H9 (cell line): Measurements from ENCODE around the gene RPA4. TPM values are rescaled to one million over a fixed set of nuclear protein-coding genes. Genes with fewer than 3 reads are reported as not detected.

Experiments used
- DNase-seq: peaks from one replicate; pipeline ENCODE4 v3.0.0-alpha.2; 2017
- H2AFZ ChIP-seq: one replicate; pipeline ENCODE4 v1.6.1; 2013; ENCODE audit warnings: mild to moderate bottlenecking, low read length, control low read depth, moderate library complexity
- H2AK5ac ChIP-seq: 2 replicates; pipeline ENCODE4 v1.6.1; 2013; ENCODE audit warnings: low read length, control low read depth, mixed read lengths; ENCODE audit not compliant: insufficient read length
- H2BK120ac ChIP-seq: one replicate; pipeline ENCODE4 v1.6.1; 2013; ENCODE audit warnings: low read depth, mild to moderate bottlenecking, low read length, control low read depth, inconsistent platforms; ENCODE audit not compliant: poor library complexity, severe bottlenecking
- H2BK12ac ChIP-seq: 2 replicates; pipeline ENCODE4 v1.6.1; 2013; ENCODE audit warnings: low read length, control low read depth, mixed read lengths, low read depth; ENCODE audit not compliant: insufficient read length
- H2BK15ac ChIP-seq: 2 replicates; pipeline ENCODE4 v1.6.1; 2013; ENCODE audit warnings: low read depth, low read length, control low read depth
- H2BK20ac ChIP-seq: one replicate; pipeline ENCODE4 v1.6.1; 2013; ENCODE audit warnings: low read depth, mild to moderate bottlenecking, low read length, control low read depth, inconsistent platforms; ENCODE audit not compliant: poor library complexity, severe bottlenecking
- H2BK5ac ChIP-seq: 2 replicates; pipeline ENCODE4 v1.6.1; 2013; ENCODE audit warnings: low read length, control low read depth, mixed read lengths; ENCODE audit not compliant: insufficient read length
- H3K14ac ChIP-seq: 2 replicates; pipeline ENCODE4 v1.6.1; 2013; ENCODE audit warnings: low read length, control low read depth; ENCODE audit not compliant: insufficient read depth
- H3K18ac ChIP-seq: 2 replicates; pipeline ENCODE4 v1.6.1; 2013; ENCODE audit warnings: low read depth, mild to moderate bottlenecking, mixed read lengths, low read length, control low read depth; ENCODE audit not compliant: insufficient read length
- H3K23ac ChIP-seq: 2 replicates; pipeline ENCODE4 v1.6.1; 2013; ENCODE audit warnings: low read length, control low read depth, mixed read lengths, low read depth; ENCODE audit not compliant: insufficient read length
- H3K23me2 ChIP-seq: 2 replicates; pipeline ENCODE4 v1.6.1; 2013; ENCODE audit warnings: low read depth, mild to moderate bottlenecking, mixed read lengths, low read length, control low read depth; ENCODE audit not compliant: insufficient read length, poor library complexity, severe bottlenecking
- H3K27ac ChIP-seq: 2 replicates; pipeline ENCODE4 v1.5.1; 2013; ENCODE audit warnings: low read length, control low read depth, mixed read lengths, low read depth; ENCODE audit not compliant: insufficient read length
- H3K27me3 ChIP-seq: 2 replicates; pipeline ENCODE4 v1.6.1; 2013; ENCODE audit warnings: low read length, control low read depth, inconsistent platforms; ENCODE audit not compliant: insufficient read depth
- H3K4ac ChIP-seq: 2 replicates; pipeline ENCODE4 v1.6.1; 2013; ENCODE audit warnings: low read depth, mild to moderate bottlenecking, control low read depth, inconsistent platforms, low read length, moderate library complexity
- H3K4me1 ChIP-seq: 2 replicates; pipeline ENCODE4 v1.6.1; 2013; ENCODE audit warnings: low read length, control low read depth, inconsistent platforms; ENCODE audit not compliant: insufficient read depth
- H3K4me2 ChIP-seq: 2 replicates; pipeline ENCODE4 v1.6.1; 2013; ENCODE audit warnings: low read length, control low read depth, mixed read lengths; ENCODE audit not compliant: insufficient read length, insufficient read depth
- H3K56ac ChIP-seq: 2 replicates; pipeline ENCODE4 v1.6.1; 2013; ENCODE audit warnings: low read depth, mild to moderate bottlenecking, mixed read lengths, low read length, control low read depth; ENCODE audit not compliant: insufficient read length
- H3K79me1 ChIP-seq: 2 replicates; pipeline ENCODE4 v1.6.1; 2013; ENCODE audit warnings: low read depth, mild to moderate bottlenecking, moderate library complexity, low read length, control low read depth, inconsistent platforms; ENCODE audit not compliant: insufficient read depth, poor library complexity, severe bottlenecking
- H3K79me2 ChIP-seq: 2 replicates; pipeline ENCODE4 v1.6.1; 2013; ENCODE audit warnings: low read length, control low read depth, inconsistent platforms; ENCODE audit not compliant: insufficient read depth
- H3K9ac ChIP-seq: 2 replicates; pipeline ENCODE4 v1.6.1; 2013; ENCODE audit warnings: low read length, control low read depth, mixed read lengths; ENCODE audit not compliant: insufficient read length; ENCODE audit errors: extremely low read depth
- H3K9me3 ChIP-seq: one replicate; pipeline ENCODE4 v1.6.1; 2013; ENCODE audit warnings: low read depth, low read length, inconsistent platforms; ENCODE audit not compliant: control insufficient read depth
- H3T11ph ChIP-seq: one replicate; pipeline ENCODE4 v1.6.1; 2013; ENCODE audit warnings: mild to moderate bottlenecking, low read length, control low read depth, inconsistent platforms
- H4K20me1 ChIP-seq: one replicate; pipeline ENCODE4 v1.6.1; 2013; ENCODE audit not compliant: control insufficient read depth, insufficient read length, insufficient read depth
- H4K5ac ChIP-seq: 2 replicates; pipeline ENCODE4 v1.6.1; 2013; ENCODE audit warnings: low read depth, mild to moderate bottlenecking, mixed read lengths, low read length, control low read depth; ENCODE audit not compliant: insufficient read length
- H4K8ac ChIP-seq: replicated peaks from 2 replicates; pipeline ENCODE4 v1.6.1; 2013; ENCODE audit warnings: low read length, control low read depth, mixed read lengths, low read depth; ENCODE audit not compliant: insufficient read length
- H4K91ac ChIP-seq: 2 replicates; pipeline ENCODE4 v1.6.1; 2013; ENCODE audit warnings: low read depth, mild to moderate bottlenecking, moderate library complexity, mixed read lengths, low read length, control low read depth; ENCODE audit not compliant: insufficient read length
- H3K27ac Mint-ChIP-seq, 3 experiments: 2 replicates in 2 of 3; 3 replicates in 1 of 3; pipeline ENCODE4 v1.8.0; 2020 to 2021; ENCODE audit warnings: mixed read lengths in 3 of 3, mild to moderate bottlenecking in 1 of 3, moderate library complexity in 1 of 3
- H3K27me3 Mint-ChIP-seq: 2 replicates; pipeline ENCODE4 v1.8.0; 2021; ENCODE audit warnings: low read depth, mild to moderate bottlenecking, moderate library complexity, mixed read lengths
- H3K36me3 Mint-ChIP-seq, 3 experiments: 2 replicates in 2 of 3; 3 replicates in 1 of 3; pipeline ENCODE4 v1.8.0; 2020 to 2021; ENCODE audit warnings: low read depth in 3 of 3, mixed read lengths in 3 of 3; ENCODE audit not compliant: insufficient read depth in 1 of 3
- H3K4me1 Mint-ChIP-seq, 2 experiments: 2 replicates each; pipeline ENCODE4 v1.8.0; 2020; ENCODE audit warnings: mixed read lengths in 2 of 2
- H3K4me3 Mint-ChIP-seq, 2 experiments: 2 replicates in 1 of 2; 3 replicates in 1 of 2; pipeline ENCODE4 v1.8.0; 2020 to 2021; ENCODE audit warnings: mild to moderate bottlenecking in 2 of 2, mixed read lengths in 2 of 2, moderate library complexity in 1 of 2
- H3K9me3 Mint-ChIP-seq, 2 experiments: 2 replicates in 1 of 2; 3 replicates in 1 of 2; pipeline ENCODE4 v1.8.0; 2020; ENCODE audit warnings: mild to moderate bottlenecking in 2 of 2, mixed read lengths in 2 of 2, moderate library complexity in 1 of 2
- WGBS: extraction: QIAGEN DNeasy Blood & Tissue Kit; methylation state at CpG from one replicate; pipeline ENCODE4 v1.1.7; 2013; ENCODE audit warnings: missing lambda C conversion rate, low lambda C conversion rate, mixed read lengths; ENCODE audit not compliant: insufficient read length; ENCODE audit errors: extremely low coverage; 5-methylcytosine and 5-hydroxymethylcytosine counted together
- total RNA-seq: library from RNA; stranded (reverse); gene quantifications from 2 replicates; pipeline ENCODE4 v1.2.1, GENCODE V29; 2021
- TF ChIP-seq, protein P1 (sequence below): fragments of 200-600 bp; sonication (generic); conservative IDR thresholded peaks from 3 replicates; pipeline ENCODE4 v1.8.0; 2021; ENCODE audit warnings: antibody characterized with exemption, mild to moderate bottlenecking

The RPA4 gene
- total RNA-seq, 1 experiment from 2014 or later, result 1.0 TPM

DNA sequence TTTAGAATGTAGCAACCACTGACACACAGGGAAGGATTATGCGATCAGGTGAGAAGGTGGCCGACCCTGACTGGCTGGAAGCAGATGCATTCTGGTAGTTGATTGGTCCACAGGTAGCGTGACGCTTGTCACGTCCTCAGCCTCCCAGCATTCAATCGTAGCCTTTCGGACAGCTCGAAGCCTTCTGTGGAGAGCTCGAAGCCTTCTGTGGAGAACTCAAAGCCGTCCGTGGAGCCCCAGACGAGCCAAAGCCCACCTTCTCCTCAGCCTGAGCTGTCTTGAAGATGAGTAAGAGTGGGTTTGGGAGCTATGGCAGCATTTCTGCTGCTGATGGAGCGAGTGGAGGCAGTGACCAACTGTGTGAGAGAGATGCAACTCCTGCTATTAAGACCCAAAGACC lies 319 bp downstream of the RPA4 start:
- Histone ChIP-seq H2AFZ (no peak overlapping the region), H3K56ac (no peak overlapping the region), H3K18ac (no peak overlapping the region), H2AK5ac (no peak overlapping the region), H3K79me1 (no peaks in the 10 kb centered on the region), H4K8ac (no peak overlapping the region), H2BK5ac (no peak overlapping the region), H3K9me3 (no peaks in the 10 kb centered on the region), H3K27me3 (no peaks in the 10 kb centered on the region), H2BK20ac (no peak overlapping the region), H4K91ac (no peak overlapping the region), H2BK120ac (no peak overlapping the region), H3K23ac (no peak overlapping the region), H3T11ph (no peak overlapping the region), H2BK12ac (no peak overlapping the region), H3K4me1 (no peaks in the 10 kb centered on the region), H2BK15ac (no peak overlapping the region), H3K23me2 (peaks cover 3% of the 10 kb centered on the region), H3K14ac (no peak overlapping the region), H3K27ac (no peak overlapping the region), H3K9ac (no peak overlapping the region), H4K5ac (no peak overlapping the region), H3K4ac (no peak overlapping the region), H3K4me2 (no peak overlapping the region), H4K20me1 (no peaks in the 10 kb centered on the region), H3K79me2 (no peaks in the 10 kb centered on the region)
- H3K27me3 Mint-ChIP-seq, result no peaks in the 10 kb centered on the region
- H3K4me1 Mint-ChIP-seq, result peaks cover 2 to 5% of the 10 kb centered on the region in 2 experiments; a peak in 2 of 4 replicates
- TF ChIP-seq, protein P1, sequence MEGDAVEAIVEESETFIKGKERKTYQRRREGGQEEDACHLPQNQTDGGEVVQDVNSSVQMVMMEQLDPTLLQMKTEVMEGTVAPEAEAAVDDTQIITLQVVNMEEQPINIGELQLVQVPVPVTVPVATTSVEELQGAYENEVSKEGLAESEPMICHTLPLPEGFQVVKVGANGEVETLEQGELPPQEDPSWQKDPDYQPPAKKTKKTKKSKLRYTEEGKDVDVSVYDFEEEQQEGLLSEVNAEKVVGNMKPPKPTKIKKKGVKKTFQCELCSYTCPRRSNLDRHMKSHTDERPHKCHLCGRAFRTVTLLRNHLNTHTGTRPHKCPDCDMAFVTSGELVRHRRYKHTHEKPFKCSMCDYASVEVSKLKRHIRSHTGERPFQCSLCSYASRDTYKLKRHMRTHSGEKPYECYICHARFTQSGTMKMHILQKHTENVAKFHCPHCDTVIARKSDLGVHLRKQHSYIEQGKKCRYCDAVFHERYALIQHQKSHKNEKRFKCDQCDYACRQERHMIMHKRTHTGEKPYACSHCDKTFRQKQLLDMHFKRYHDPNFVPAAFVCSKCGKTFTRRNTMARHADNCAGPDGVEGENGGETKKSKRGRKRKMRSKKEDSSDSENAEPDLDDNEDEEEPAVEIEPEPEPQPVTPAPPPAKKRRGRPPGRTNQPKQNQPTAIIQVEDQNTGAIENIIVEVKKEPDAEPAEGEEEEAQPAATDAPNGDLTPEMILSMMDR, result no peak
- peaks cover 0 to 15% (median 6%) of the 10 kb centered on the region in 3 experiments; a peak in 2 of 7 replicates for H3K36me3 Mint-ChIP-seq
- H3K27ac Mint-ChIP-seq, result 0 out of 7 replicates have a peak overlapping the region, but pooled peaks of 1 of the 3 experiments have one; percentile 2
- no peak overlapping the region for H3K4me3 Mint-ChIP-seq
- WGBS, result no CpG with 5 or more reads among the region's 13 CpGs
- H3K9me3 Mint-ChIP-seq, result no peaks in the 10 kb centered on the region
- DNase-seq, result no peak
